HEK293 (cell line): Measurements from ENCODE around the gene GSG1L2.

Experiments used
- ZNF184 ChIP-seq: fragments of 450-650 bp; IDR thresholded peaks from 2 replicates; pipeline ENCODE4 v1.5.1; 2018; ENCODE audit warnings: missing biosample characterization, mild to moderate bottlenecking, missing genetic modification characterization
- TF ChIP-seq, protein P1 (sequence below): fragments of 450-650 bp; formaldehyde crosslinking; IDR thresholded peaks from 2 replicates; pipeline ENCODE4 v1.5.1; 2016; ENCODE audit warnings: missing biosample characterization, missing genetic modification characterization
- TF ChIP-seq, protein P2 (sequence below): fragments of 450-650 bp; formaldehyde crosslinking; IDR thresholded peaks from 2 replicates; pipeline ENCODE4 v1.5.1; 2016; ENCODE audit warnings: missing biosample characterization, missing genetic modification characterization

DNA sequence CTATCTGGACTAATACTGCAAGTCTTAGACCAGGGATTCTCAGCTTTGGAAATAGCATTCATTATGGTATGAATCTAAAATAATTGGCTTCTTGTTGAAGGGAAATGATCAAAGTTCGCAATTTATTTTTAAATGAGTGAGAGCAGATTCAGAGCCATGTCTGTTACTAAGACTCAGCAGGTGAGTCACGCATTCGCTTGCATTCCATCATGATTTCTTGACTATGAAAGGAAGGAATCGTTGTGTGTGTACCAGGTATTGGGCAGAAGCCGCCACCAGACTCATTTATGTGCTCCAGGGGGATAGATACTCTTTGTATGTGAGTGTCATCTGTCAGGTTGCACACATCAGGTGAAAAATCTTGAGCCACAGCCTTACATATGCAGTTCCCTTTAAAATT lies 10.8 kb downstream of the GSG1L2 start:
- TF ChIP-seq, protein P1, sequence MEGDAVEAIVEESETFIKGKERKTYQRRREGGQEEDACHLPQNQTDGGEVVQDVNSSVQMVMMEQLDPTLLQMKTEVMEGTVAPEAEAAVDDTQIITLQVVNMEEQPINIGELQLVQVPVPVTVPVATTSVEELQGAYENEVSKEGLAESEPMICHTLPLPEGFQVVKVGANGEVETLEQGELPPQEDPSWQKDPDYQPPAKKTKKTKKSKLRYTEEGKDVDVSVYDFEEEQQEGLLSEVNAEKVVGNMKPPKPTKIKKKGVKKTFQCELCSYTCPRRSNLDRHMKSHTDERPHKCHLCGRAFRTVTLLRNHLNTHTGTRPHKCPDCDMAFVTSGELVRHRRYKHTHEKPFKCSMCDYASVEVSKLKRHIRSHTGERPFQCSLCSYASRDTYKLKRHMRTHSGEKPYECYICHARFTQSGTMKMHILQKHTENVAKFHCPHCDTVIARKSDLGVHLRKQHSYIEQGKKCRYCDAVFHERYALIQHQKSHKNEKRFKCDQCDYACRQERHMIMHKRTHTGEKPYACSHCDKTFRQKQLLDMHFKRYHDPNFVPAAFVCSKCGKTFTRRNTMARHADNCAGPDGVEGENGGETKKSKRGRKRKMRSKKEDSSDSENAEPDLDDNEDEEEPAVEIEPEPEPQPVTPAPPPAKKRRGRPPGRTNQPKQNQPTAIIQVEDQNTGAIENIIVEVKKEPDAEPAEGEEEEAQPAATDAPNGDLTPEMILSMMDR: no peak
- no peak for TF ChIP-seq ZNF184 (tag by site-specific recombination)
- TF ChIP-seq, protein P2, sequence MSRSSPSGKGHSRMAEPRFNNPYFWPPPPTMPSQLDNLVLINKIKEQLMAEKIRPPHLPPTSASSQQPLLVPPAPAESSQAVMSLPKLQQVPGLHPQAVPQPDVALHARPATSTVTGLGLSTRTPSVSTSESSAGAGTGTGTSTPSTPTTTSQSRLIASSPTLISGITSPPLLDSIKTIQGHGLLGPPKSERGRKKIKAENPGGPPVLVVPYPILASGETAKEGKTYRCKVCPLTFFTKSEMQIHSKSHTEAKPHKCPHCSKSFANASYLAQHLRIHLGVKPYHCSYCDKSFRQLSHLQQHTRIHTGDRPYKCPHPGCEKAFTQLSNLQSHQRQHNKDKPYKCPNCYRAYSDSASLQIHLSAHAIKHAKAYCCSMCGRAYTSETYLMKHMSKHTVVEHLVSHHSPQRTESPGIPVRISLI (tag by site-specific recombination): no peak
